ENCODE results near the gene TNFRSF9. TPM values are rescaled to one million over a fixed set of nuclear protein-coding genes. Genes with fewer than 3 reads are reported as not detected.

Gene TNFRSF9
- polyA plus RNA-seq (2013, experiment 1 of 2) = not detected
- 0.06 TPM for polyA plus RNA-seq (2013, experiment 2 of 2)

- Histone ChIP-seq H3K4me3 (ENCODE audit: low read length) (no peak within 1 kb of the TSS), H3K9me3 (ENCODE audit: insufficient read depth, low read depth, low read length) (no peaks in the 10 kb centered on the region), H3K9ac (ENCODE audit: low read depth, low read length) (no peak within 1 kb of the TSS), H3K27me3 (ENCODE audit: insufficient read depth, low read length) (peaks cover 59% of the 10 kb centered on the region), H3K4me1 (ENCODE audit: insufficient read depth, low read length) (no peaks in the 10 kb centered on the region), H3K27ac (ENCODE audit: low read depth, low read length) (no peak within 1 kb of the TSS), H3K36me3 (ENCODE audit: insufficient read depth, low read length) (no peaks in the 10 kb centered on the region)
- WGBS = 79% methylated on average over 14 of the region's 14 CpGs
Measured at GRCh38 chr1:7940745-7941436, at the start of gene TNFRSF9. TSS of gene TNFRSF9 (minus strand) at chr1:7940839. CDS start at chr1:7939994, 845 bp downstream.

DNA sequence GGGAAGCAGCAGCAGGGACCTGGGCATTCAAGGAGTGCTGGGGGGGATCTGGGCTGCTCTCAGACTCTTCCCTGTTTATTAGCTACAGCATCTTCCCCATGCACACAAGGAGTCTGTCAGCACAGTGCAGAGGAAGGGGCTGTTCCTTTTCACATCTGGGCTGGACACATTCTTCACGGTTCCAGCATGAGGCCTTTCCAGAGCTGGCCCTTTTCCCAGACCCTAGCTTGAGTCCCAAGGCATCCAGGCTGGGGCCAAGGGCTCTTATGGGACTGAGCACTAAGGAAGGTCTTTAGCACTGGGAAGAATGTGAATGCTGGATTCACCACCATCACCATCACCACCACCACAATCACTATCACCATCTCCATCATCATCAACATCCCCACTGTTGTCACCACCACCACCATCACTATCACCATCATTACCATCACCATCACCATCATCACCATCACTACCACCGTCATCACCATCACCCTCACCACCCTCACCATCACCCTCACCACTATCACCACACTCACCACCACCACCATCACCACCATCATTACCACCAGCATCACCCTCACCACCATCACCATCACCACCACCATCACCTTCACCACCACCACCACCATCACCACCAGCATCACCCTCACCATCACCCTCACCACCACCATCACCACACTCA, 49.3 kb upstream of the TNFRSF9 start:
- no peaks in the 10 kb centered on the region for H3K9me3 ChIP-seq (ENCODE audit: insufficient read depth, low read depth, low read length)
- H3K36me3 ChIP-seq (ENCODE audit: insufficient read depth, low read length) = peaks cover 30% of the 10 kb centered on the region
- H3K27me3 ChIP-seq (ENCODE audit: insufficient read depth, low read length) = no peaks in the 10 kb centered on the region
- H3K9ac ChIP-seq (ENCODE audit: low read depth, low read length) = no peak overlapping the region
- no peak overlapping the region for H3K4me3 ChIP-seq (ENCODE audit: low read length)
- peaks cover 5% of the 10 kb centered on the region for H3K4me1 ChIP-seq (ENCODE audit: insufficient read depth, low read length)
- 93% methylated on average over 2 of the region's 2 CpGs for WGBS
- H3K27ac ChIP-seq (ENCODE audit: low read depth, low read length) = no peak overlapping the region

DNA sequence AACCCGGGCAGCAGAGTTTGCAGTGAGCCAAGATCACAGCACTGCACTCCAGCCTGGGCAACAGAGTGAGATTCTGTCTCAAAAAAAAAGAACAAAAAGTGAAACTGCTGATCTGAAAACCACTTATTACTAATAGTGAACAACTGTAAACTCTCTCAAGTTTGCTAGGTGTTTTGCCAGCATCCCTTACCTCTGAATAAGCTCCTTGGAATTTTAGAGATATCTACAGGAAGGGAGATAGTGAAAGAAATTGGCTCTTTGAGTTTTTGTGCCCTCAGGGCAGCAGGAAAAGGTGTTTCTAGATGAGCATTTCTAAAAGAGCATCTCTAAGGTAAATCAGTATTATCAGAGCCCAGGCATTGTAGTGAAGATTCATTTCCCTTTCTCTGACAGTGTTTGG, 47.9 kb upstream of the TNFRSF9 start:
- Histone ChIP-seq H3K9ac (ENCODE audit: low read depth, low read length) (no peak overlapping the region), H3K4me3 (ENCODE audit: low read length) (no peak overlapping the region), H3K27me3 (ENCODE audit: insufficient read depth, low read length) (no peaks in the 10 kb centered on the region), H3K27ac (ENCODE audit: low read depth, low read length) (no peak overlapping the region), H3K9me3 (ENCODE audit: insufficient read depth, low read depth, low read length) (no peaks in the 10 kb centered on the region), H3K36me3 (ENCODE audit: insufficient read depth, low read length) (peaks cover 43% of the 10 kb centered on the region), H3K4me1 (ENCODE audit: insufficient read depth, low read length) (peaks cover 5% of the 10 kb centered on the region)
- 91% methylated on average over 1 of the region's 1 CpG for WGBS

- no peak overlapping the region for H3K9ac ChIP-seq (ENCODE audit: low read depth, low read length)
- no peaks in the 10 kb centered on the region for H3K9me3 ChIP-seq (ENCODE audit: insufficient read depth, low read depth, low read length)
- WGBS = 97% methylated on average over 7 of the region's 7 CpGs
- no peak overlapping the region for H3K4me3 ChIP-seq (ENCODE audit: low read length)
- H3K27ac ChIP-seq (ENCODE audit: low read depth, low read length) = no peak overlapping the region
- H3K4me1 ChIP-seq (ENCODE audit: insufficient read depth, low read length) = peaks cover 5% of the 10 kb centered on the region
- H3K27me3 ChIP-seq (ENCODE audit: insufficient read depth, low read length) = no peaks in the 10 kb centered on the region
- peaks cover 53% of the 10 kb centered on the region for H3K36me3 ChIP-seq (ENCODE audit: insufficient read depth, low read length)
Measured at GRCh38 chr1:7987528-7987927, 46.9 kb upstream of the TNFRSF9 start.

DNA sequence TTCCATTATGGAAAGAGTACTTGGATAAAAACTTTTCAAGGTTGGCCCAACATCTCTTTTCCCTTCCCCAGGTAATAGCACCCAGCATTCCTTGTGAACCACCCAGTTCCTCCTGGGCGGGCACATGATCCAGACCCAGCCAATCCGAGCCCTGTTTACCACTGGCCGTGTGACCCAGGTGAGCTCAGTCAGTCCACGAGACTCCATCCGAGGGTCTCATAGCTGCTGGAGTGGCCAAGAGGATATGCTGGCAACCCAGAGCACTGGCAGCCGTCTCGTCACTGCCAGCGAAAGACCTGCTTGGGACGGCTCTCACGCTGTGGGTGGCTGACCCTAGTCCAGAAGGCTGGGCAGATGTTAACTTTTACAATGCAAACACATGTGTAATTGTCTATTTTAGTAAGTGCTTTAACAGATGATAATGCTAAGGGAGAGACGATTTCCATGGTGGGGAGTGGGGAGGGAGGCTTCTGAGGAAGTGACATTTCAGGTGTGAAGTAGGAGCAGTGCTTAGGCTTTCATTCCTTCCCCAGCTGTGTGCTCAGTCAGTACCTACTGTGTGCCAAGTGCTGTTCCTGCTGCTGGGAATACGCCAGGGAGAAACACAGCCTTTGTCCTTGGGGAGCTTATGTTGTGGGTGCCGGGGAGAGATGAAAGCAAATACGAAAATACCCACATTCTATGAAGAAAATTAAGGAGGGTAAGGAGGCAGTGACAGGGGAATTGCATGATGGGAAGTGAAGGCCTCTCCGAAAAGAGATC, 45.4 kb upstream of the TNFRSF9 start:
- WGBS = 93% methylated on average over 15 of the region's 15 CpGs
- no peaks in the 10 kb centered on the region for H3K4me1 ChIP-seq (ENCODE audit: insufficient read depth, low read length)
- no peak overlapping the region for H3K27ac ChIP-seq (ENCODE audit: low read depth, low read length)
- no peaks in the 10 kb centered on the region for H3K9me3 ChIP-seq (ENCODE audit: insufficient read depth, low read depth, low read length)
- H3K36me3 ChIP-seq (ENCODE audit: insufficient read depth, low read length) = peaks cover 59% of the 10 kb centered on the region
- H3K4me3 ChIP-seq (ENCODE audit: low read length) = no peak overlapping the region
- no peak overlapping the region for H3K9ac ChIP-seq (ENCODE audit: low read depth, low read length)
- H3K27me3 ChIP-seq (ENCODE audit: insufficient read depth, low read length) = no peaks in the 10 kb centered on the region

DNA sequence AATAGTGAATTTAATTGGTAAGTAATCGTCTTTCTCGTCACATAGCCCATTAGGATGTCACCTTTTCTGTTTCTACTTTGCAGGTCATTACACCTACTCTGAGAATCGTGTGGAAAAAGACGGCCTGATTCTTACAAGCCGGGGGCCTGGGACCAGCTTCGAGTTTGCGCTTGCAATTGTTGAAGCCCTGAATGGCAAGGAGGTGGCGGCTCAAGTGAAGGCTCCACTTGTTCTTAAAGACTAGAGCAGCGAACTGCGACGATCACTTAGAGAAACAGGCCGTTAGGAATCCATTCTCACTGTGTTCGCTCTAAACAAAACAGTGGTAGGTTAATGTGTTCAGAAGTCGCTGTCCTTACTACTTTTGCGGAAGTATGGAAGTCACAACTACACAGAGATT, 44.2 kb upstream of the TNFRSF9 start:
- Histone ChIP-seq H3K36me3 (ENCODE audit: insufficient read depth, low read length) (peaks cover 63% of the 10 kb centered on the region), H3K27me3 (ENCODE audit: insufficient read depth, low read length) (no peaks in the 10 kb centered on the region), H3K27ac (ENCODE audit: low read depth, low read length) (no peak overlapping the region), H3K9me3 (ENCODE audit: insufficient read depth, low read depth, low read length) (no peaks in the 10 kb centered on the region), H3K9ac (ENCODE audit: low read depth, low read length) (no peak overlapping the region), H3K4me1 (ENCODE audit: insufficient read depth, low read length) (no peaks in the 10 kb centered on the region), H3K4me3 (ENCODE audit: low read length) (no peak overlapping the region)
- 95% methylated on average over 15 of the region's 15 CpGs for WGBS

DNA sequence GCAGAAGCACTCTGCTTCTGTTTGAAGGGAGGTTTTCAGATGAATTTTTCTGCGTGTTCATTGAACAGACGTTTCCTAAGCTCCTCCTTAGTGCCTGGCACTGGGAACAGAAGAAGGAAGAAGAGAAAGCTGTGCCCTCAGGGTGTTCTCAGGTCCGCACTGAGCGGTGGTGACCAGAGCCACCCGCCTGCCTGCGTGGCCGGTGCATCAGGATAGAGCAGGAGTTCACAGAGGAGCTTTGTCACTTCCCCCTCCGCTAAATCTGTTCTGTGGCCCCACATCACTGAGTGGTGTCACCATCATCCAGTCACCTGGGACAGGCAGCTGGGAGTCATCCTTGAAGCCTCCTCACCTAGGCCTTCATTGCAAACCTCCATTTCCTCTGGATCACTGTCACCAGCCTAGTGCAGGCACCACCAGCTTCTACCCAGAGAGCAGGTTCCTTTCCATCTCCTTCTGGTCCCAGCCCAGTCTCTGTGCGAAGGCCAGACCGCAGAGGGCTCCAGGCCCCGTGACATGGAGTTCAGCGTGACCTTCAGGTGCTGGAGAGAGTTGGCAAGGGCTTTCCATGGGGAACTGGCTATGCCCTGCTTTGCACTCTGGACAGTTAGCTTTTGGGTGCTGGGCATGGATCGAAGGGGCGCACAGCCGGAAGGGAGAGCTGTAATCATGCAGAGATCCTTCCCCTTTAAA, 42.6 kb upstream of the TNFRSF9 start:
- Histone ChIP-seq H3K9ac (ENCODE audit: low read depth, low read length) (no peak overlapping the region), H3K27ac (ENCODE audit: low read depth, low read length) (no peak overlapping the region), H3K27me3 (ENCODE audit: insufficient read depth, low read length) (no peaks in the 10 kb centered on the region), H3K4me3 (ENCODE audit: low read length) (no peak overlapping the region), H3K4me1 (ENCODE audit: insufficient read depth, low read length) (no peaks in the 10 kb centered on the region), H3K36me3 (ENCODE audit: insufficient read depth, low read length) (peaks cover 74% of the 10 kb centered on the region), H3K9me3 (ENCODE audit: insufficient read depth, low read depth, low read length) (no peaks in the 10 kb centered on the region)
- 94% methylated on average over 15 of the region's 15 CpGs for WGBS

- no peak overlapping the region for H3K27ac ChIP-seq (ENCODE audit: low read depth, low read length)
- H3K27me3 ChIP-seq (ENCODE audit: insufficient read depth, low read length) = no peaks in the 10 kb centered on the region
- H3K9me3 ChIP-seq (ENCODE audit: insufficient read depth, low read depth, low read length) = no peaks in the 10 kb centered on the region
- no peaks in the 10 kb centered on the region for H3K4me1 ChIP-seq (ENCODE audit: insufficient read depth, low read length)
- H3K9ac ChIP-seq (ENCODE audit: low read depth, low read length) = no peak overlapping the region
- WGBS = 97% methylated on average over 7 of the region's 7 CpGs
- peaks cover 82% of the 10 kb centered on the region for H3K36me3 ChIP-seq (ENCODE audit: insufficient read depth, low read length)
- no peak overlapping the region for H3K4me3 ChIP-seq (ENCODE audit: low read length)
Measured at GRCh38 chr1:7980984-7981383, 40.3 kb upstream of the TNFRSF9 start.

- Histone ChIP-seq H3K27ac (ENCODE audit: low read depth, low read length) (no peak overlapping the region), H3K36me3 (ENCODE audit: insufficient read depth, low read length) (peaks cover 69% of the 10 kb centered on the region), H3K27me3 (ENCODE audit: insufficient read depth, low read length) (no peaks in the 10 kb centered on the region), H3K4me1 (ENCODE audit: insufficient read depth, low read length) (no peaks in the 10 kb centered on the region), H3K4me3 (ENCODE audit: low read length) (no peak overlapping the region), H3K9ac (ENCODE audit: low read depth, low read length) (no peak overlapping the region), H3K9me3 (ENCODE audit: insufficient read depth, low read depth, low read length) (no peaks in the 10 kb centered on the region)
- 63% methylated on average over 6 of the region's 8 CpGs for WGBS
Measured at GRCh38 chr1:7975212-7975865, 34.7 kb upstream of the TNFRSF9 start.

- peaks cover 70% of the 10 kb centered on the region for H3K36me3 ChIP-seq (ENCODE audit: insufficient read depth, low read length)
Measured at GRCh38 chr1:7973086-7973485, 32.4 kb upstream of the TNFRSF9 start.

More at GRCh38 chr1:7973086-7973485, 32.4 kb upstream of the TNFRSF9 start:
- H3K9me3 ChIP-seq (ENCODE audit: insufficient read depth, low read depth, low read length) = no peaks in the 10 kb centered on the region
- WGBS = 92% methylated on average over 2 of the region's 2 CpGs
- H3K27me3 ChIP-seq (ENCODE audit: insufficient read depth, low read length) = no peaks in the 10 kb centered on the region
- no peak overlapping the region for H3K4me3 ChIP-seq (ENCODE audit: low read length)
- H3K27ac ChIP-seq (ENCODE audit: low read depth, low read length) = no peak overlapping the region
- H3K9ac ChIP-seq (ENCODE audit: low read depth, low read length) = no peak overlapping the region
- no peaks in the 10 kb centered on the region for H3K4me1 ChIP-seq (ENCODE audit: insufficient read depth, low read length)
